IMR-90 (cell line): ENCODE measurements around the gene RAI2.

Source experiments
- BHLHE40 ChIP-seq: fragments of 150-350 bp; IDR thresholded peaks from 2 replicates; pipeline ENCODE4 v1.6.1; 2016; ENCODE audit warnings: mild to moderate bottlenecking, low read depth, low read length
- FOS ChIP-seq: fragments of 150-350 bp; IDR thresholded peaks from 2 replicates; pipeline ENCODE4 v1.6.1; 2016; ENCODE audit warnings: low read depth, low read length
- POLR2A ChIP-seq: IDR thresholded peaks from 2 replicates; pipeline ENCODE4 v1.6.1; 2012; ENCODE audit warnings: mild to moderate bottlenecking, low read depth, low read length
- RAD21 ChIP-seq: IDR thresholded peaks from 2 replicates; pipeline ENCODE4 v1.6.1; 2012; ENCODE audit warnings: low read length, improper control_type of control experiment
- TF ChIP-seq, protein P1 (sequence below): conservative IDR thresholded peaks from 2 replicates; pipeline ENCODE4 v1.5.1; 2012; ENCODE audit warnings: mild to moderate bottlenecking, low read depth, low read length, improper control_type of control experiment
- TF ChIP-seq, protein P2 (sequence below): fragments of 150-350 bp; IDR thresholded peaks from 2 replicates; pipeline ENCODE4 v1.6.1; 2017; ENCODE audit warnings: mild to moderate bottlenecking, antibody characterized with exemption, low read length, low read depth

DNA sequence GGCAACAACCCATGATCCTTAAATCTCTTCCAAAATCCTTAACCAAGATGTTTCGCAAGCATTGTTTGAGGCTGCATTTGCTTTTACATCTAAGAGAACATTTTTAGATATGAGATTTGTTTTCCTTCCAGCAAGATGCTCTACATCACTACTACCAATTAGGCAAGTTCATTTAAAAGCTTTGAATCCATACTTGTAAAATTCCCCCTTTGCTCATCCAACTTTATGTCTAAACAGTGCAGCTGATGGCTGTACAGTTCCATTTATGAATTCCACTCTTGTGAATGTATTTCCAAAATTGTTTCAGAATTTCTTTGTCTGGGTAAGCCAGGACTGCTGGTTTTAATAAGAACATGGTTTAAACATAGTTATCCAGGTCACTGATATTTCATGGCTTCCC lies 31.5 kb downstream of the RAI2 start:
- TF ChIP-seq POLR2A (no peak), FOS (no peak), RAD21 (no peak), BHLHE40 (no peak)
- TF ChIP-seq, protein P1, sequence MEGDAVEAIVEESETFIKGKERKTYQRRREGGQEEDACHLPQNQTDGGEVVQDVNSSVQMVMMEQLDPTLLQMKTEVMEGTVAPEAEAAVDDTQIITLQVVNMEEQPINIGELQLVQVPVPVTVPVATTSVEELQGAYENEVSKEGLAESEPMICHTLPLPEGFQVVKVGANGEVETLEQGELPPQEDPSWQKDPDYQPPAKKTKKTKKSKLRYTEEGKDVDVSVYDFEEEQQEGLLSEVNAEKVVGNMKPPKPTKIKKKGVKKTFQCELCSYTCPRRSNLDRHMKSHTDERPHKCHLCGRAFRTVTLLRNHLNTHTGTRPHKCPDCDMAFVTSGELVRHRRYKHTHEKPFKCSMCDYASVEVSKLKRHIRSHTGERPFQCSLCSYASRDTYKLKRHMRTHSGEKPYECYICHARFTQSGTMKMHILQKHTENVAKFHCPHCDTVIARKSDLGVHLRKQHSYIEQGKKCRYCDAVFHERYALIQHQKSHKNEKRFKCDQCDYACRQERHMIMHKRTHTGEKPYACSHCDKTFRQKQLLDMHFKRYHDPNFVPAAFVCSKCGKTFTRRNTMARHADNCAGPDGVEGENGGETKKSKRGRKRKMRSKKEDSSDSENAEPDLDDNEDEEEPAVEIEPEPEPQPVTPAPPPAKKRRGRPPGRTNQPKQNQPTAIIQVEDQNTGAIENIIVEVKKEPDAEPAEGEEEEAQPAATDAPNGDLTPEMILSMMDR: no peak
- TF ChIP-seq, protein P2, sequence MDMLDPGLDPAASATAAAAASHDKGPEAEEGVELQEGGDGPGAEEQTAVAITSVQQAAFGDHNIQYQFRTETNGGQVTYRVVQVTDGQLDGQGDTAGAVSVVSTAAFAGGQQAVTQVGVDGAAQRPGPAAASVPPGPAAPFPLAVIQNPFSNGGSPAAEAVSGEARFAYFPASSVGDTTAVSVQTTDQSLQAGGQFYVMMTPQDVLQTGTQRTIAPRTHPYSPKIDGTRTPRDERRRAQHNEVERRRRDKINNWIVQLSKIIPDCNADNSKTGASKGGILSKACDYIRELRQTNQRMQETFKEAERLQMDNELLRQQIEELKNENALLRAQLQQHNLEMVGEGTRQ: no peak
